ENCODE data around the gene BPI. TPM values are rescaled to one million over a fixed set of nuclear protein-coding genes. Genes with fewer than 3 reads are reported as not detected.

BPI gene
- polyA plus RNA-seq, 1 of the 3 experiments (the other 2 are of a cell fraction), result not detected

GRCh38 chr20:38353316-38353715 lies 49.4 kb downstream of the BPI start:
- Histone ChIP-seq H3K9ac (no peak overlapping the region), H2AFZ (ENCODE audit: low read depth) (no peak overlapping the region), H3K36me3 (replicated peaks in 1 of 2; ENCODE audit: control insufficient read depth in 1 of 2, insufficient read depth in 2 of 2, low read length in 1 of 2) (no peaks in the 10 kb centered on the region), H3K27me3 (ENCODE audit: insufficient read depth) (no peaks in the 10 kb centered on the region; the same call in 1 of the 2 replicates), H3K4me1 (ENCODE audit: control insufficient read depth in 1 of 2, insufficient read depth in 2 of 2, low read depth in 1 of 2, low read length in 1 of 2) (no peaks in the 10 kb centered on the region), H3K9me2 (no peaks in the 10 kb centered on the region), H3K4me3 (ENCODE audit: low read depth in 2 of 2, low read length in 1 of 2) (no peak overlapping the region), H3K4me2 (no peak overlapping the region), H3K9me3 (no peaks in the 10 kb centered on the region), H3K27ac (ENCODE audit: low read depth in 2 of 2, low read length in 1 of 2) (no peak overlapping the region), H3F3A (replicated peaks; ENCODE audit: insufficient read depth) (no peaks in the 10 kb centered on the region), H4K20me1 (ENCODE audit: insufficient read depth) (no peaks in the 10 kb centered on the region), H3K79me2 (ENCODE audit: insufficient read depth) (no peaks in the 10 kb centered on the region)
- 80% methylated on average over 7 of the region's 7 CpGs for WGBS (ENCODE audit: low lambda C conversion rate)
- ChIA-PET POLR2A (interaction anchor here (0.6 to 0.7 kb wide), 2 partner anchors 51 to 84 kb away, joined by 3 read pairs; no protein-coding TSS in a partner anchor), CTCF (interaction anchor here (1.2 to 2.3 kb wide), 5 partner anchors 14 to 789 kb away, joined by 4 to 6 read pairs (median 4); no protein-coding TSS in a partner anchor)
- DNase-seq, result no peak
- TF ChIP-seq, protein P1, sequence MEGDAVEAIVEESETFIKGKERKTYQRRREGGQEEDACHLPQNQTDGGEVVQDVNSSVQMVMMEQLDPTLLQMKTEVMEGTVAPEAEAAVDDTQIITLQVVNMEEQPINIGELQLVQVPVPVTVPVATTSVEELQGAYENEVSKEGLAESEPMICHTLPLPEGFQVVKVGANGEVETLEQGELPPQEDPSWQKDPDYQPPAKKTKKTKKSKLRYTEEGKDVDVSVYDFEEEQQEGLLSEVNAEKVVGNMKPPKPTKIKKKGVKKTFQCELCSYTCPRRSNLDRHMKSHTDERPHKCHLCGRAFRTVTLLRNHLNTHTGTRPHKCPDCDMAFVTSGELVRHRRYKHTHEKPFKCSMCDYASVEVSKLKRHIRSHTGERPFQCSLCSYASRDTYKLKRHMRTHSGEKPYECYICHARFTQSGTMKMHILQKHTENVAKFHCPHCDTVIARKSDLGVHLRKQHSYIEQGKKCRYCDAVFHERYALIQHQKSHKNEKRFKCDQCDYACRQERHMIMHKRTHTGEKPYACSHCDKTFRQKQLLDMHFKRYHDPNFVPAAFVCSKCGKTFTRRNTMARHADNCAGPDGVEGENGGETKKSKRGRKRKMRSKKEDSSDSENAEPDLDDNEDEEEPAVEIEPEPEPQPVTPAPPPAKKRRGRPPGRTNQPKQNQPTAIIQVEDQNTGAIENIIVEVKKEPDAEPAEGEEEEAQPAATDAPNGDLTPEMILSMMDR (IDR thresholded peaks at IDR 0.05), result no peak

DNA sequence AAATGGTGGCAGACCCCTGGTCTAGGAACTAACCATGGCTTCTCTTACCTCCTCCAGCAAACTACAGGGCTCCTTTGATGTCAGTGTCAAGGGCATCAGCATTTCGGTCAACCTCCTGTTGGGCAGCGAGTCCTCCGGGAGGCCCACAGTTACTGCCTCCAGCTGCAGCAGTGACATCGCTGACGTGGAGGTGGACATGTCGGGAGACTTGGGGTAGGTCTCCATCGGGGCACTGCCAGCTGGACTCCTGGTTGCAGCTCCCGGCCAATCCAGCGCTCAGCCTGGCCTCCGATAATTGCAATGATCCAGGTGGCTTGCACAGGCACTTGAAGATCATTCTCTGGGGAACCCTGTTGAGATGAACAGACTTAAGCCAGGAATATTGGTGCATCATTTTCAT lies 50.3 kb downstream of the BPI start:
- H3K9ac ChIP-seq, result no peak overlapping the region
- H4K20me1 ChIP-seq (ENCODE audit: insufficient read depth), result no peaks in the 10 kb centered on the region
- H3K79me2 ChIP-seq (ENCODE audit: insufficient read depth), result no peaks in the 10 kb centered on the region
- no peak overlapping the region for H3K27ac ChIP-seq (ENCODE audit: low read depth in 2 of 2, low read length in 1 of 2)
- no peak for DNase-seq
- ChIA-PET CTCF (interaction anchor here (1.2 to 2.3 kb wide), 5 partner anchors 15 to 790 kb away, joined by 4 to 6 read pairs (median 4); no protein-coding TSS in a partner anchor), POLR2A (interaction anchor here (0.7 kb wide), 1 partner anchor 52 kb away, joined by 3 read pairs; no protein-coding TSS in a partner anchor)
- H3K27me3 ChIP-seq (ENCODE audit: insufficient read depth), result no peaks in the 10 kb centered on the region; the same call in 1 of the 2 replicates
- no peak overlapping the region for H3K4me2 ChIP-seq
- H2AFZ ChIP-seq (ENCODE audit: low read depth), result no peak overlapping the region
- TF ChIP-seq, protein P2, sequence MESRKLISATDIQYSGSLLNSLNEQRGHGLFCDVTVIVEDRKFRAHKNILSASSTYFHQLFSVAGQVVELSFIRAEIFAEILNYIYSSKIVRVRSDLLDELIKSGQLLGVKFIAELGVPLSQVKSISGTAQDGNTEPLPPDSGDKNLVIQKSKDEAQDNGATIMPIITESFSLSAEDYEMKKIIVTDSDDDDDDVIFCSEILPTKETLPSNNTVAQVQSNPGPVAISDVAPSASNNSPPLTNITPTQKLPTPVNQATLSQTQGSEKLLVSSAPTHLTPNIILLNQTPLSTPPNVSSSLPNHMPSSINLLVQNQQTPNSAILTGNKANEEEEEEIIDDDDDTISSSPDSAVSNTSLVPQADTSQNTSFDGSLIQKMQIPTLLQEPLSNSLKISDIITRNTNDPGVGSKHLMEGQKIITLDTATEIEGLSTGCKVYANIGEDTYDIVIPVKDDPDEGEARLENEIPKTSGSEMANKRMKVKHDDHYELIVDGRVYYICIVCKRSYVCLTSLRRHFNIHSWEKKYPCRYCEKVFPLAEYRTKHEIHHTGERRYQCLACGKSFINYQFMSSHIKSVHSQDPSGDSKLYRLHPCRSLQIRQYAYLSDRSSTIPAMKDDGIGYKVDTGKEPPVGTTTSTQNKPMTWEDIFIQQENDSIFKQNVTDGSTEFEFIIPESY (IDR thresholded peaks at IDR 0.05; ENCODE audit: borderline replicate concordance, low read depth), result no peak
- 100% methylated on average over 4 of the region's 10 CpGs for whole genome bisulfite sequencing (ENCODE audit: low lambda C conversion rate)
- no peaks in the 10 kb centered on the region for H3K36me3 ChIP-seq (replicated peaks in 1 of 2; ENCODE audit: control insufficient read depth in 1 of 2, insufficient read depth in 2 of 2, low read length in 1 of 2)
- no peaks in the 10 kb centered on the region for H3K9me2 ChIP-seq
- H3K4me1 ChIP-seq (ENCODE audit: control insufficient read depth in 1 of 2, insufficient read depth in 2 of 2, low read depth in 1 of 2, low read length in 1 of 2), result no peaks in the 10 kb centered on the region
- no peak overlapping the region for H3K4me3 ChIP-seq (ENCODE audit: low read depth in 2 of 2, low read length in 1 of 2)
- H3K9me3 ChIP-seq, result no peaks in the 10 kb centered on the region
- H3F3A ChIP-seq (replicated peaks; ENCODE audit: insufficient read depth), result no peaks in the 10 kb centered on the region

DNA sequence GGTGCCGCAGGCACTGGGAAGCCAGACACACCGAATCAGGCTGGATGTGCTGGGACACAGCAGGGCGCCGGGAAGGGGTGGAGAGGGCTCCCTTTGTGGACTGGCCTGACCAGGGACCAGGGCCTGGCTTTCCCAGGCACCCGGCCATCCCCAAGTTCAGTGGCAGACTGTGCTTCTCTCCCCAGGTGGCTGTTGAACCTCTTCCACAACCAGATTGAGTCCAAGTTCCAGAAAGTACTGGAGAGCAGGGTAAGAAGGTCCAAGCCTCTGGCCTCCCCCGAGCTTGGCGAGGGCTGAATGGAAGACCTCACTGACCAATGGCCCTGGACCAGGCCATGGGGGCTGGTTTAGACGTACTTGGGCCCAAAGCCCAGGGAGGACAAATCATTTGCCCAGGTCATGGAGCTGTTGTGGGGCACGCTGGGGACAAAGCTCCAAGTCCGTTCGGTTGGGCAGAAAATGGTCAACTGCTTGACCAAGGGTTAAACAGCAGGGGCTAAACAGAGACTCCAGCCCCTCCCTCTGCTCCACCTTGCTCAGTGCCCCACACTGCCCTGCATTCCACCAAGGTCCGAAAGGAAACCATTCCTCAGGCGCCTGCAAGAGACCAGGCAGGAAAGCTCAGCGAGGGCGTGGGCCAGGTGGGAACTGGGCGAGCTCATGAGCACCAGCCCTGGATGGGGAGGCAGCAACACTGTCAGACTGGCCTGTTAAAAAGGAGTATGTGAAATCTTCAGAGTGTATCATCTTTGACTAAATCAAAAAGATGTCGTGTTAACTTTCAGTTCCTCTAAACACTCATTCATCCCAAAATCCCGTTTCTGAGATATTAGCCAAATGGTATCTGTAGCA lies 51.4 kb downstream of the BPI start:
- no peak overlapping the region for H3K9ac ChIP-seq
- no peaks in the 10 kb centered on the region for H3K27me3 ChIP-seq (ENCODE audit: insufficient read depth)
- H3K79me2 ChIP-seq (ENCODE audit: insufficient read depth), result no peaks in the 10 kb centered on the region
- H3K9me2 ChIP-seq, result no peaks in the 10 kb centered on the region
- H3K36me3 ChIP-seq (replicated peaks in 1 of 2; ENCODE audit: control insufficient read depth in 1 of 2, insufficient read depth in 2 of 2, low read length in 1 of 2), result no peaks in the 10 kb centered on the region
- no peaks in the 10 kb centered on the region for H3K9me3 ChIP-seq
- ChIA-PET CTCF (interaction anchor here (0.7 to 2.9 kb wide), 4 partner anchors 9 to 791 kb away, joined by 3 to 15 read pairs (median 6); no protein-coding TSS in a partner anchor), POLR2A (no interaction called here)
- no peak for DNase-seq
- H4K20me1 ChIP-seq (ENCODE audit: insufficient read depth), result no peaks in the 10 kb centered on the region
- no peaks in the 10 kb centered on the region for H3F3A ChIP-seq (replicated peaks; ENCODE audit: insufficient read depth)
- H3K4me2 ChIP-seq, result no peak overlapping the region
- no peak overlapping the region for H3K4me3 ChIP-seq (ENCODE audit: low read depth in 2 of 2, low read length in 1 of 2)
- H3K4me1 ChIP-seq (ENCODE audit: control insufficient read depth in 1 of 2, insufficient read depth in 2 of 2, low read depth in 1 of 2, low read length in 1 of 2), result no peaks in the 10 kb centered on the region
- no peak overlapping the region for H2AFZ ChIP-seq (ENCODE audit: low read depth)
- WGBS (ENCODE audit: low lambda C conversion rate), result 92% methylated on average over 16 of the region's 18 CpGs
- no peak overlapping the region for H3K27ac ChIP-seq (ENCODE audit: low read depth in 2 of 2, low read length in 1 of 2)
- TF ChIP-seq NFIC (IDR thresholded peaks at IDR 0.05; ENCODE audit: borderline replicate concordance) (no peak), ELF1 (IDR thresholded peaks at IDR 0.05) (no peak), RCOR1 (IDR thresholded peaks at IDR 0.05; ENCODE audit: low read length) (no peak), RFX5 (IDR thresholded peaks at IDR 0.05; ENCODE audit: low read length) (no peak), TAF1 (IDR thresholded peaks at IDR 0.05; ENCODE audit: borderline replicate concordance, low read depth, low read length) (no peak), MEF2A (IDR thresholded peaks at IDR 0.05; ENCODE audit: borderline replicate concordance, low read depth) (no peak), TCF12 (IDR thresholded peaks at IDR 0.05) (no peak), SIN3A (IDR thresholded peaks at IDR 0.05; ENCODE audit: borderline replicate concordance, low read depth, low read length) (no peak), RXRA (IDR thresholded peaks at IDR 0.05; ENCODE audit: borderline replicate concordance, low read depth) (no peak), POLR2AphosphoS5 (IDR thresholded peaks at IDR 0.05; ENCODE audit: low read depth, low read length) (no peak), JUND (IDR thresholded peaks at IDR 0.05) (no peak), MAX (IDR thresholded peaks at IDR 0.05; ENCODE audit: low read depth) (no peak), EZH2phosphoT487 (IDR thresholded peaks at IDR 0.05; ENCODE audit: borderline replicate concordance, low read depth) (no peak), FOSL2 (IDR thresholded peaks at IDR 0.05; ENCODE audit: borderline replicate concordance, low read depth) (no peak), GABPA (IDR thresholded peaks at IDR 0.05; ENCODE audit: low read depth) (no peak), FOXM1 (IDR thresholded peaks at IDR 0.05; ENCODE audit: low read depth) (no peak)

All from SK-N-SH (cell line).